ENCODE data around the gene RBMS2.

DNA sequence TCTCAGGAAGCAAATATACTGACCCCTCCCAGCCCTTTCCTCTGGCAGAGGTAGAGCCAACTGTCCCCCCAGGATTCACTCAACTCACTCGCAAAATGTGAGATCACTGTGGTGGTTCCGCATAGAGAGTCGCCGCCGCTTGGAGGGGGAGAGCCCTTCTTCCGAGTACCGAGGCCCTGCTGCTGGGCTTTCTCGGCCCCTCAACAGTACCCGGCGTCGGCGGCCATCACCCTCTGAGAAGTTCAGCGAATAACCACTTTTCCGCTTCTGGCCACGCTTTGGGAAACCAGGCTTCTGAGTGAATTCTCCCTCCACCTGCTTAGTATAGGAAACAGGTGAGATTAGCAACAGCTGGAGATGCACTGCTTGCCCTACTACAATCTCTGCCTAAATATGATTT is 77.4 kb downstream of the RBMS2 start:
- no peak for TF ChIP-seq EZH2 (IDR thresholded peaks at IDR 0.05)
- no peak for TF ChIP-seq POLR2AphosphoS5 (IDR thresholded peaks at IDR 0.05; ENCODE audit: borderline replicate concordance, low read depth, low read length)
